SK-N-SH (cell line): ENCODE data around the gene HUS1. TPM values are rescaled to one million over a fixed set of nuclear protein-coding genes. Genes with fewer than 3 reads are reported as not detected.

ENCODE experiments used
- CTCF ChIA-PET: fragments of 300-600, 350-600 bp; formaldehyde crosslinking; extraction: SDS; loops from one replicate; lab custom pipeline; 2021; lab: Yijun Ruan, JAX
- POLR2A ChIA-PET: fragments of 350-600 bp; sonication (Branson Sonifier 250); formaldehyde crosslinking; extraction: SDS; loops from one replicate; lab custom pipeline; 2020; ENCODE audit warnings: antibody characterized with exemption, inconsistent platforms; lab: Yijun Ruan, JAX
- DNase-seq: peaks from one replicate; pipeline ENCODE4 v3.0.0; 2012
- H2AFZ ChIP-seq: fragments of 200-600 bp; sonication (generic); 2 replicates; pipeline ENCODE4 v1.8.1; 2016; ENCODE audit warnings: antibody characterized with exemption, mild to moderate bottlenecking, low read depth
- H3F3A ChIP-seq: fragments of 200-600 bp; sonication (generic); replicated peaks from 2 replicates; pipeline ENCODE3; 2016; ENCODE audit warnings: antibody characterized with exemption, mild to moderate bottlenecking; ENCODE audit not compliant: insufficient read depth
- H3K27ac ChIP-seq, 2 experiments: fragments of 200-500 bp in 1 of 2; fragments of 200-600 bp in 1 of 2; sonication (Bioruptor generic) in 1 of 2; sonication (generic), shearing (Covaris generic) in 1 of 2; 2 replicates each; pipeline versions ENCODE4 v1.5.1 to v1.6.1; 2014 to 2016; ENCODE audit warnings: low read depth in 2 of 2, inconsistent platforms in 1 of 2, low read length in 1 of 2, mild to moderate bottlenecking in 1 of 2, mixed read lengths in 1 of 2
- H3K27me3 ChIP-seq: fragments of 200-600 bp; sonication (generic), shearing (Covaris generic); 2 replicates; pipeline ENCODE4 v1.6.1; 2016; ENCODE audit warnings: mixed run types; ENCODE audit not compliant: insufficient read depth
- H3K36me3 ChIP-seq, 2 experiments: fragments of 200-500 bp in 1 of 2; fragments of 200-600 bp in 1 of 2; sonication (Bioruptor generic) in 1 of 2; sonication (generic) in 1 of 2; replicated peaks in 1 of 2; 2 replicates each; pipeline versions ENCODE3 to v1.5.1; 2014 to 2016; ENCODE audit warnings: low read length in 1 of 2, mild to moderate bottlenecking in 1 of 2; ENCODE audit not compliant: insufficient read depth in 2 of 2, control insufficient read depth in 1 of 2
- H3K4me1 ChIP-seq, 2 experiments: fragments of 200-500 bp in 1 of 2; fragments of 200-600 bp in 1 of 2; sonication (Bioruptor generic) in 1 of 2; sonication (generic), shearing (Covaris generic) in 1 of 2; 2 replicates each; pipeline versions ENCODE4 v1.5.1 to v1.6.1; 2014 to 2016; ENCODE audit warnings: low read depth in 1 of 2, low read length in 1 of 2, mixed run types in 1 of 2; ENCODE audit not compliant: insufficient read depth in 2 of 2, control insufficient read depth in 1 of 2
- H3K4me2 ChIP-seq: fragments of 200-600 bp; sonication (generic), shearing (Covaris generic); 2 replicates; pipeline ENCODE4 v1.6.1; 2017; ENCODE audit warnings: mixed run types
- H3K4me3 ChIP-seq, 2 experiments: fragments of 200-500 bp in 1 of 2; fragments of 200-600 bp in 1 of 2; sonication (Bioruptor generic) in 1 of 2; sonication (generic), shearing (Covaris generic) in 1 of 2; 2 replicates each; pipeline versions ENCODE4 v1.5.1 to v1.8.1; 2014 to 2016; ENCODE audit warnings: low read depth in 2 of 2, inconsistent platforms in 1 of 2, low read length in 1 of 2, mild to moderate bottlenecking in 1 of 2, mixed read lengths in 1 of 2, moderate library complexity in 1 of 2
- H3K79me2 ChIP-seq: fragments of 200-600 bp; sonication (generic); 2 replicates; pipeline ENCODE4 v1.8.1; 2017; ENCODE audit warnings: mild to moderate bottlenecking; ENCODE audit not compliant: insufficient read depth
- H3K9ac ChIP-seq: fragments of 200-600 bp; sonication (generic); 2 replicates; pipeline ENCODE4 v1.6.1; 2017; ENCODE audit warnings: mixed run types
- H3K9me2 ChIP-seq: fragments of 200-600 bp; sonication (generic); 2 replicates; pipeline ENCODE4 v1.6.1; 2017; ENCODE audit warnings: mixed run types
- H3K9me3 ChIP-seq: fragments of 200-600 bp; sonication (generic); 2 replicates; pipeline ENCODE4 v1.6.1; 2017; ENCODE audit warnings: mixed run types, mild to moderate bottlenecking, moderate library complexity
- H4K20me1 ChIP-seq: fragments of 200-600 bp; sonication (generic); 2 replicates; pipeline ENCODE4 v1.6.1; 2017; ENCODE audit warnings: mild to moderate bottlenecking, mixed run types; ENCODE audit not compliant: insufficient read depth
- CHD2 ChIP-seq: fragments of 150-350 bp; IDR thresholded peaks from 2 replicates; pipeline ENCODE4 v1.6.1; 2018; ENCODE audit warnings: low read length; ENCODE audit not compliant: partially characterized antibody
- EZH2phosphoT487 ChIP-seq: fragments of 200-600 bp; sonication (generic); IDR thresholded peaks from 2 replicates; pipeline ENCODE4 v1.6.1; 2017; ENCODE audit warnings: low read depth, mixed run types, mild to moderate bottlenecking, antibody characterized with exemption, moderate library complexity, borderline replicate concordance
- FOSL2 ChIP-seq: IDR thresholded peaks from 2 replicates; pipeline ENCODE4 v1.4.0; 2012; ENCODE audit warnings: low read depth, mild to moderate bottlenecking, moderate library complexity, borderline replicate concordance
- FOXM1 ChIP-seq: IDR thresholded peaks from 2 replicates; pipeline ENCODE4 v1.4.0; 2012; ENCODE audit warnings: low read depth, mild to moderate bottlenecking
- GABPA ChIP-seq: IDR thresholded peaks from 2 replicates; pipeline ENCODE4 v1.4.0; 2012; ENCODE audit warnings: low read depth, mild to moderate bottlenecking
- GATA2 ChIP-seq: sonication (generic); formaldehyde crosslinking; IDR thresholded peaks from 2 replicates; pipeline ENCODE4 v1.5.0; 2020; ENCODE audit warnings: mild to moderate bottlenecking, missing genetic modification reagents
- IRF3 ChIP-seq: fragments of 150-350 bp; IDR thresholded peaks from 2 replicates; pipeline ENCODE4 v1.6.1; 2016; ENCODE audit warnings: mild to moderate bottlenecking, low read depth, low read length
- JUND ChIP-seq: IDR thresholded peaks from 2 replicates; pipeline ENCODE4 v1.4.0; 2012
- MAX ChIP-seq: IDR thresholded peaks from 2 replicates; pipeline ENCODE4 v1.4.0; 2012; ENCODE audit warnings: low read depth
- NFIC ChIP-seq: IDR thresholded peaks from 2 replicates; pipeline ENCODE4 v1.4.0; 2012; ENCODE audit warnings: borderline replicate concordance
- NRF1 ChIP-seq: IDR thresholded peaks from 2 replicates; pipeline ENCODE4 v1.6.1; 2012; ENCODE audit warnings: low read depth, mild to moderate bottlenecking, low read length
- RAD21 ChIP-seq: IDR thresholded peaks from 2 replicates; pipeline ENCODE4 v1.6.1; 2012; ENCODE audit warnings: mild to moderate bottlenecking, low read length
- RCOR1 ChIP-seq: fragments of 150-350 bp; IDR thresholded peaks from 2 replicates; pipeline ENCODE4 v1.6.1; 2017; ENCODE audit warnings: antibody characterized with exemption, low read length
- RXRA ChIP-seq: IDR thresholded peaks from 2 replicates; pipeline ENCODE4 v1.4.0; 2012; ENCODE audit warnings: low read depth, mild to moderate bottlenecking, borderline replicate concordance
- SIN3A ChIP-seq: IDR thresholded peaks from 2 replicates; pipeline ENCODE4 v1.6.1; 2012; ENCODE audit warnings: low read depth, mild to moderate bottlenecking, low read length, moderate library complexity, borderline replicate concordance
- SMC3 ChIP-seq: IDR thresholded peaks from 2 replicates; pipeline ENCODE4 v1.6.1; 2012; ENCODE audit warnings: low read depth, low read length, improper control_type of control experiment
- TAF1 ChIP-seq: IDR thresholded peaks from 2 replicates; pipeline ENCODE4 v1.6.1; 2012; ENCODE audit warnings: low read depth, mild to moderate bottlenecking, low read length, moderate library complexity, borderline replicate concordance
- TEAD4 ChIP-seq: IDR thresholded peaks from 2 replicates; pipeline ENCODE4 v1.4.0; 2012; ENCODE audit warnings: mild to moderate bottlenecking, borderline replicate concordance; ENCODE audit not compliant: insufficient read depth
- YY1 ChIP-seq: IDR thresholded peaks from 2 replicates; pipeline ENCODE4 v1.4.0; 2012; ENCODE audit warnings: low read depth, mild to moderate bottlenecking
- WGBS: methylation state at CpG from one replicate; pipeline ENCODE4 v1.1.6; 2017; ENCODE audit warnings: low lambda C conversion rate; 5-methylcytosine and 5-hydroxymethylcytosine counted together
- polyA plus RNA-seq, 3 experiments: library from polyadenylated mRNA; depleted of rRNA; stranded (reverse); fragments of >200 nt; gene quantifications; 2 replicates each; pipeline ENCODE4 v1.2.3, GENCODE V29; 2012
- TF ChIP-seq, protein P1 (sequence below): fragments of 200-600 bp; sonication (generic); IDR thresholded peaks from 2 replicates; pipeline ENCODE4 v1.6.1; 2017; ENCODE audit warnings: antibody characterized with exemption, mild to moderate bottlenecking, moderate library complexity
- TF ChIP-seq, protein P2 (sequence below): IDR thresholded peaks from 2 replicates; pipeline ENCODE4 v1.4.0; 2012; ENCODE audit warnings: low read depth, borderline replicate concordance

HUS1 gene
- polyA plus RNA-seq, 1 of the 3 experiments (the other 2 are of a cell fraction), result 17.8 TPM

GRCh38 chr7:48011951-48012350 is 32.5 kb upstream of the HUS1 start:
- Histone ChIP-seq H3K9ac (no peak overlapping the region), H3K36me3 (no peaks in the 10 kb centered on the region), H3K9me3 (no peaks in the 10 kb centered on the region), H3K4me3 (no peak overlapping the region), H3K4me1 (no peaks in the 10 kb centered on the region; a peak in 1 of 4 replicates), H3K27me3 (no peaks in the 10 kb centered on the region; the same call in 1 of the 2 replicates), H2AFZ (no peak overlapping the region), H3F3A (no peaks in the 10 kb centered on the region), H3K9me2 (no peaks in the 10 kb centered on the region), H3K4me2 (no peak overlapping the region), H3K79me2 (no peaks in the 10 kb centered on the region), H3K27ac (no peak overlapping the region), H4K20me1 (no peaks in the 10 kb centered on the region)
- 41% methylated on average over 3 of the region's 3 CpGs for WGBS
- TF ChIP-seq IRF3, result no peak
- TF ChIP-seq SMC3, result no peak
- TF ChIP-seq GABPA, result no peak
- no peak for TF ChIP-seq SIN3A
- TF ChIP-seq NRF1, result no peak
- TF ChIP-seq GATA2 (CRISPR knock-in tag), result no peak
- no peak for TF ChIP-seq NFIC
- no peak for TF ChIP-seq TAF1
- TF ChIP-seq CHD2, result no peak
- no peak for TF ChIP-seq MAX
- POLR2A ChIA-PET, result no interaction called here
- no peak for DNase-seq
- CTCF ChIA-PET, result interaction anchor here (1.4 to 3.5 kb wide), 3 partner anchors 24 to 99 kb away, joined by 3 to 11 read pairs (median 6); no protein-coding TSS in a partner anchor

DNA sequence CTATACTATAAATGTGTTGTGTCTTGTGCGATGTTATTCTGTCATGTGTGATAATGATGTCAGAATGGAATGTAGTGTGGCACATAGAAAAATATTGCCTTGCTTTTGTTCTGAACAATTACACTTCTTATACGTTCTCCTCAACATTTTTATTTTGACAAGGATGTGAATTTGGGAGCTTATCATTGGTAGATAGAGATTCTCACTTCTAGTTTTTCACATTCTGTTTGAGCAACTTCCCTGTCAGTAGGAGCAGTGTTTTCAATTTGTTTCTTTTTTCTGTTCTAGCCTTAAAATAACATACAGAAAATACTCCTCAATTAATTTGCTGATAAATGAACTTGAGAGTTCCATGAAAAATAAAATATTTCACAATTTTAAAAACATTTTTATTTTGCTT is 31.9 kb upstream of the HUS1 start:
- 62% methylated on average over 2 of the region's 2 CpGs for WGBS
- H3K9me2 ChIP-seq, result no peaks in the 10 kb centered on the region
- CTCF ChIA-PET, result interaction anchor here (1.4 kb wide), 2 partner anchors 23 to 99 kb away, joined by 3 to 4 read pairs; no protein-coding TSS in a partner anchor

More for the DNA sequence above, 31.9 kb upstream of the HUS1 start:
- POLR2A ChIA-PET, result no interaction called here
- Histone ChIP-seq H3K27ac (no peak overlapping the region), H3K27me3 (no peaks in the 10 kb centered on the region; the same call in 1 of the 2 replicates), H4K20me1 (no peaks in the 10 kb centered on the region), H3K4me1 (no peaks in the 10 kb centered on the region; a peak in 1 of 4 replicates), H3K9ac (no peak overlapping the region), H3K36me3 (no peaks in the 10 kb centered on the region), H2AFZ (no peak overlapping the region), H3K4me2 (no peak overlapping the region), H3K9me3 (no peaks in the 10 kb centered on the region), H3F3A (no peaks in the 10 kb centered on the region), H3K4me3 (no peak overlapping the region), H3K79me2 (no peaks in the 10 kb centered on the region)
- DNase-seq, result no peak
- TF ChIP-seq RXRA (no peak), TEAD4 (no peak), MAX (no peak), FOXM1 (no peak), JUND (no peak), RAD21 (no peak), NRF1 (no peak), IRF3 (no peak), SMC3 (no peak), SIN3A (no peak), EZH2phosphoT487 (no peak), GATA2 (CRISPR knock-in tag) (no peak), FOSL2 (no peak), YY1 (no peak), CHD2 (no peak), RCOR1 (no peak)
- TF ChIP-seq, protein P1, sequence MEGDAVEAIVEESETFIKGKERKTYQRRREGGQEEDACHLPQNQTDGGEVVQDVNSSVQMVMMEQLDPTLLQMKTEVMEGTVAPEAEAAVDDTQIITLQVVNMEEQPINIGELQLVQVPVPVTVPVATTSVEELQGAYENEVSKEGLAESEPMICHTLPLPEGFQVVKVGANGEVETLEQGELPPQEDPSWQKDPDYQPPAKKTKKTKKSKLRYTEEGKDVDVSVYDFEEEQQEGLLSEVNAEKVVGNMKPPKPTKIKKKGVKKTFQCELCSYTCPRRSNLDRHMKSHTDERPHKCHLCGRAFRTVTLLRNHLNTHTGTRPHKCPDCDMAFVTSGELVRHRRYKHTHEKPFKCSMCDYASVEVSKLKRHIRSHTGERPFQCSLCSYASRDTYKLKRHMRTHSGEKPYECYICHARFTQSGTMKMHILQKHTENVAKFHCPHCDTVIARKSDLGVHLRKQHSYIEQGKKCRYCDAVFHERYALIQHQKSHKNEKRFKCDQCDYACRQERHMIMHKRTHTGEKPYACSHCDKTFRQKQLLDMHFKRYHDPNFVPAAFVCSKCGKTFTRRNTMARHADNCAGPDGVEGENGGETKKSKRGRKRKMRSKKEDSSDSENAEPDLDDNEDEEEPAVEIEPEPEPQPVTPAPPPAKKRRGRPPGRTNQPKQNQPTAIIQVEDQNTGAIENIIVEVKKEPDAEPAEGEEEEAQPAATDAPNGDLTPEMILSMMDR, result no peak
- TF ChIP-seq, protein P2, sequence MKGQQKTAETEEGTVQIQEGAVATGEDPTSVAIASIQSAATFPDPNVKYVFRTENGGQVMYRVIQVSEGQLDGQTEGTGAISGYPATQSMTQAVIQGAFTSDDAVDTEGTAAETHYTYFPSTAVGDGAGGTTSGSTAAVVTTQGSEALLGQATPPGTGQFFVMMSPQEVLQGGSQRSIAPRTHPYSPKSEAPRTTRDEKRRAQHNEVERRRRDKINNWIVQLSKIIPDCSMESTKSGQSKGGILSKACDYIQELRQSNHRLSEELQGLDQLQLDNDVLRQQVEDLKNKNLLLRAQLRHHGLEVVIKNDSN, result no peak
